Calu3 (cell line): ENCODE measurements around the gene GPA33. TPM values are rescaled to one million over a fixed set of nuclear protein-coding genes. Genes with fewer than 3 reads are reported as not detected.

Source experiments
- BruUV-seq: library from RNA; stranded (reverse); fragments of 400-500 nt; replicated peaks from 2 replicates; lab custom pipeline; 2021; lab: Mats Ljungman, UMichigan
- CTCF ChIA-PET: fragments of 300-600 bp; sonication (Branson Sonifier 250); formaldehyde crosslinking; loops from one replicate; lab custom pipeline; 2022; ENCODE audit warnings: antibody characterized with exemption; lab: Charles Lee
- DNase-seq: peaks from one replicate; pipeline ENCODE4 v3.0.0; 2022
- H3K27ac Mint-ChIP-seq: one replicate; pipeline ENCODE4 v1.8.0; 2022; ENCODE audit warnings: mixed read lengths; ENCODE audit not compliant: unreplicated experiment
- H3K27me3 Mint-ChIP-seq: one replicate; pipeline ENCODE4 v1.8.0; 2022; ENCODE audit warnings: mixed read lengths; ENCODE audit not compliant: unreplicated experiment
- H3K36me3 Mint-ChIP-seq: one replicate; pipeline ENCODE4 v1.8.0; 2022; ENCODE audit warnings: mild to moderate bottlenecking, moderate library complexity, mixed read lengths; ENCODE audit not compliant: insufficient read depth, unreplicated experiment
- H3K4me1 Mint-ChIP-seq: one replicate; pipeline ENCODE4 v1.8.0; 2022; ENCODE audit warnings: mild to moderate bottlenecking, low read depth, mixed read lengths; ENCODE audit not compliant: unreplicated experiment
- H3K4me3 Mint-ChIP-seq: one replicate; pipeline ENCODE4 v1.8.0; 2022; ENCODE audit warnings: mild to moderate bottlenecking, low read depth, moderate library complexity, mixed read lengths; ENCODE audit not compliant: unreplicated experiment
- H3K9me3 Mint-ChIP-seq: one replicate; pipeline ENCODE4 v1.8.0; 2022; ENCODE audit warnings: low read depth, mixed read lengths; ENCODE audit not compliant: unreplicated experiment
- intact Hi-C: fragments of 100-400 bp; cut with micrococcal nuclease; formaldehyde crosslinking; loops from one replicate; pipeline ENCODE4 v1.10.0; 2022; ENCODE audit not compliant: unreplicated experiment
- total RNA-seq: library from RNA; stranded (reverse); gene quantifications from 2 replicates; pipeline ENCODE4 v1.2.3, GENCODE V29; 2022
- TF ChIP-seq, protein P1 (sequence below): fragments of 200-600 bp; IDR thresholded peaks from one replicate; pipeline ENCODE4 v1.8.0; 2022; ENCODE audit warnings: antibody characterized with exemption; ENCODE audit not compliant: unreplicated experiment

GPA33 gene
- total RNA-seq, 1 experiment from 2014 or later = not detected

DNA sequence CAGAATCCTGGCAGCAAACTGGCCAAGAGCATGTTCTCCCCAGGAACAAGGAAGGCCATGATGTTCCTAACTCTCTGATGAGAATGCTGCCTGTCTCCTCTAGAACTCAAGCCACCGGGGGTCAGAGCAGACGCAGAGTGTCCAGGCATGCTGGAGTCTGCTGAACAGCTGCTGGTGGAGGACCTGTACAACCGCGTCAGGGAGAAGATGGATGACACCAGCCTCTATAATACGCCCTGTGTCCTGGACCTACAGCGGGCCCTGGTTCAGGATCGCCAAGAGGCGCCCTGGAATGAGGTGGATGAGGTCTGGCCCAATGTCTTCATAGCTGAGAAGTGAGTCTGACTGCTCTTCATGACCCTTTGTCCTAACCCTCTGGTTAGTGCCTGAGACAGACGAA is 27.0 kb upstream of the GPA33 start:
- peaks cover 12% of the 10 kb centered on the region for H3K27me3 Mint-ChIP-seq
- H3K4me3 Mint-ChIP-seq = no peak overlapping the region
- BruUV-seq = no TSS peak
- TF ChIP-seq, protein P1, sequence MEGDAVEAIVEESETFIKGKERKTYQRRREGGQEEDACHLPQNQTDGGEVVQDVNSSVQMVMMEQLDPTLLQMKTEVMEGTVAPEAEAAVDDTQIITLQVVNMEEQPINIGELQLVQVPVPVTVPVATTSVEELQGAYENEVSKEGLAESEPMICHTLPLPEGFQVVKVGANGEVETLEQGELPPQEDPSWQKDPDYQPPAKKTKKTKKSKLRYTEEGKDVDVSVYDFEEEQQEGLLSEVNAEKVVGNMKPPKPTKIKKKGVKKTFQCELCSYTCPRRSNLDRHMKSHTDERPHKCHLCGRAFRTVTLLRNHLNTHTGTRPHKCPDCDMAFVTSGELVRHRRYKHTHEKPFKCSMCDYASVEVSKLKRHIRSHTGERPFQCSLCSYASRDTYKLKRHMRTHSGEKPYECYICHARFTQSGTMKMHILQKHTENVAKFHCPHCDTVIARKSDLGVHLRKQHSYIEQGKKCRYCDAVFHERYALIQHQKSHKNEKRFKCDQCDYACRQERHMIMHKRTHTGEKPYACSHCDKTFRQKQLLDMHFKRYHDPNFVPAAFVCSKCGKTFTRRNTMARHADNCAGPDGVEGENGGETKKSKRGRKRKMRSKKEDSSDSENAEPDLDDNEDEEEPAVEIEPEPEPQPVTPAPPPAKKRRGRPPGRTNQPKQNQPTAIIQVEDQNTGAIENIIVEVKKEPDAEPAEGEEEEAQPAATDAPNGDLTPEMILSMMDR = no peak
- no peak overlapping the region for H3K27ac Mint-ChIP-seq
- H3K4me1 Mint-ChIP-seq = peaks cover 24% of the 10 kb centered on the region
- DNase-seq = no peak
- CTCF ChIA-PET = no interaction called here
- intact Hi-C loops = no loop called here
- peaks cover 6% of the 10 kb centered on the region for H3K36me3 Mint-ChIP-seq
- no peaks in the 10 kb centered on the region for H3K9me3 Mint-ChIP-seq

DNA sequence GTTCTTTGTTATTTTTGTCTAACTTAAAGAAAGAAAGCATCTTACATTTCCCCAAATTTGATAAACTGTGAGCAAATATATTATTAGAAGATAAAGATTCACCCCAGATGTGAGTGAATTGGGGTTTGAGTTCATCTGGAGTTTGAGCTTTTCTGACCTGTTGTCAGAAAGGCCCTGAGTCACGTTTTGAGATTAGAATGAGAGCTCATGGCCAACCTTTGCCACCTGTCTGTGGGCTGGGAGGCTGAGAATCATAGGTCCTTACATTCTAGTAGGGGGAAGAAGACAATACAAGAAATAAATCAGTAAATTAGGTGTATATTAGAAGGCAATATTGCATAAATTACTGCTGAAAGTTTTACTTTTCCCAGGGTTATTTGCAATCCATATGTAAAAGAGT is 26.0 kb upstream of the GPA33 start:
- CTCF ChIA-PET = no interaction called here
- TF ChIP-seq, protein P1 = no peak
- H3K9me3 Mint-ChIP-seq = no peaks in the 10 kb centered on the region
- BruUV-seq = no TSS peak
- H3K27me3 Mint-ChIP-seq = peaks cover 12% of the 10 kb centered on the region
- peaks cover 2% of the 10 kb centered on the region for H3K36me3 Mint-ChIP-seq
- DNase-seq = no peak
- no peak overlapping the region for H3K4me3 Mint-ChIP-seq
- intact Hi-C loops = no loop called here
- peaks cover 13% of the 10 kb centered on the region for H3K4me1 Mint-ChIP-seq
- H3K27ac Mint-ChIP-seq = no peak overlapping the region

DNA sequence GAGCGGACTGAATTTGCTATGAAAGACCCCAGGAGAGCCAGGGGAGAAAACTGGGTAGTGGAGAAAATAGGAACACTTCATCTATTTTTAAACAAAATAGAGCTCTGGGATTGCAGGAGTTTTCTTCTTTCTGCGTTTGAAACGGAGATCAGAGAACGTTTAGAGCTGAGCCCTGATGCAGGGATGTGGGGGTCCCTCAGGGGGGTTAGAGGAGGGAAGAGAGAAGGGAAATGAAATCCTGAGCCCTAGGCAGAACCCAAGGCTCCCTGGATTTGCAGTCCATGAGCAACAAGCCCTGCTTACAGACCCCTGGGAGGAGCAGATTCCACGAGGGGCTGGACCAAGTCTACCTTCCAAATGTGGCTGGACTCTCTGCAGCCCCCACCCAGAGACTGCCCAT is 25.5 kb upstream of the GPA33 start:
- intact Hi-C loops = no loop called here
- BruUV-seq = no TSS peak
- CTCF ChIA-PET = no interaction called here

DNA sequence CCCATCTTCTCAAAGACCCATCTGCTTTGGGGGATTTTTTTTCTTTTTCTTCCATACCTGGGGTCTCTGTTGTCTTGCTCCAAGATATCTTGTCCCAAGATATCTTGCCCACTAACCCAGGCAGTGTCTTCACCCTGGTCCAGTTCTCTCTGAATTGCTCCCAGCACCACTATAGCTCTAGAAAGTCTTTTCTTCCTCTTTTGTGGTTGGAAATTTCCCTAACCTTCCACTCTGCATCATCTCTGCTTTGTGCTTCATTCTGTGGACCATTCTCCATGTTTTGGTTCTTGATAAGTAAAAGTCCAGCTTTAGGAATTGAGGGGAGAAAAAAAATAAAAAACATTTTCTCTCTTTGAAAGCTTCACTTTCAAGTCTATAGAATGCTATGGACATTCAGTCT is 24.5 kb upstream of the GPA33 start:
- Mint-ChIP-seq H3K4me3 (no peak overlapping the region), H3K36me3 (no peaks in the 10 kb centered on the region), H3K27ac (no peak overlapping the region), H3K9me3 (no peaks in the 10 kb centered on the region), H3K4me1 (peaks cover 5% of the 10 kb centered on the region), H3K27me3 (peaks cover 12% of the 10 kb centered on the region)
- CTCF ChIA-PET = no interaction called here
- BruUV-seq = no TSS peak
- DNase-seq = no peak
- TF ChIP-seq, protein P1 = no peak
- intact Hi-C loops = no loop called here

More for the DNA sequence above, 25.5 kb upstream of the GPA33 start:
- no peaks in the 10 kb centered on the region for H3K36me3 Mint-ChIP-seq
- H3K4me1 Mint-ChIP-seq = peaks cover 11% of the 10 kb centered on the region
- no peak for DNase-seq
- H3K27ac Mint-ChIP-seq = no peak overlapping the region
- TF ChIP-seq, protein P1 = no peak
- H3K9me3 Mint-ChIP-seq = no peaks in the 10 kb centered on the region
- H3K27me3 Mint-ChIP-seq = peaks cover 12% of the 10 kb centered on the region
- H3K4me3 Mint-ChIP-seq = no peak overlapping the region
